Panc1 (cell line): ENCODE data around the gene NRG2.

Experiments
- CTCF ChIP-seq: fragments of 450-650 bp; IDR thresholded peaks from 2 replicates; pipeline ENCODE4 v1.5.1; 2017; ENCODE audit warnings: mild to moderate bottlenecking
- POLR2AphosphoS5 ChIP-seq: IDR thresholded peaks from 2 replicates; pipeline ENCODE4 v1.6.1; 2012; ENCODE audit warnings: mild to moderate bottlenecking, low read depth, low read length, moderate library complexity
- REST ChIP-seq, 2 experiments: IDR thresholded peaks; 2 replicates each; pipeline ENCODE4 v1.6.1; 2011 to 2012; ENCODE audit warnings: low read depth in 2 of 2, control low read depth in 1 of 2, low read length in 1 of 2, mild to moderate bottlenecking in 1 of 2, moderate library complexity in 1 of 2; ENCODE audit not compliant: insufficient read depth in 1 of 2
- TCF7L2 ChIP-seq: IDR thresholded peaks from 2 replicates; pipeline ENCODE4 v1.6.1; 2011; ENCODE audit warnings: mild to moderate bottlenecking, low read depth, low read length, inconsistent platforms

- TF ChIP-seq CTCF, result no peak
- TF ChIP-seq TCF7L2, result no peak
- no peak for TF ChIP-seq POLR2AphosphoS5
- no peak for TF ChIP-seq REST (IDR thresholded peaks at IDR 0.05; ENCODE audit: insufficient read depth in 1 of 2, low read depth in 2 of 2, low read length in 1 of 2)
These were observed 133.1 kb downstream of the NRG2 start for GRCh38 chr5:139910036-139910435.
